GM04503 (cell line): Measurements from ENCODE around the gene JAK2.
"Not testable (repeated sequence)": the region's sequence is repeated elsewhere in the genome, so short reads cannot be mapped to it uniquely, and the experiment has no call there.

Experiments
- DNase-seq: peaks from one replicate; pipeline ENCODE4 v3.0.0-alpha.2; 2012; ENCODE audit warnings: low read depth

Gene JAK2

DNA sequence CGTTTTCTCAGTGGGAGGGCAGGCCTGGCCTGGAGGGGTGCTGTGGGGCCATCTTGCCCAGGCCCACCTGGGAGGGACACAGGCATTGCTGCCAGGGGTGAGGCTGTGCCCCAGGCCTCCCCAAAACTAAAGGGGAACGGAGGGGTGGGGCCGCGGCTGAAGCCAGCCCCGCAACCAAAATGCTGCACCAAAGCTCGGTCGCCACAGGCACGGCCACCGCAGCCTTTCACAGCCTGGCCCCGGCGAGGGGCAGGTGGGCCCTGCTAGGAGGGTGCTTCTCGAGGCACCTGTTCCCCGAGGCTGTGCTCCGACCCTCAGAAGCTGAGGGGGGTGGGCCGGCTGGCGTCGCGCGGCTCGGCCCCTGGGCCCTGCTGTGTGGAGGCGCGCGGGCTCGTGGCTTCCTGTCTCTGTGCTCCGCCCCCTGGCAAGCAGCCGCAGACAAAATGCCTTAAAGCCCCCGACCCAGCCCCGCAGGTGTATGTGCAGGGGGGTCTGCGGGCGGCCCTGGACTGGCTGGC, 57.6 kb downstream of the JAK2 start:
- no peak for DNase-seq

- DNase-seq = no peak
These were observed 58.3 kb downstream of the JAK2 start for GRCh38 chr9:5043381-5043780.

DNA sequence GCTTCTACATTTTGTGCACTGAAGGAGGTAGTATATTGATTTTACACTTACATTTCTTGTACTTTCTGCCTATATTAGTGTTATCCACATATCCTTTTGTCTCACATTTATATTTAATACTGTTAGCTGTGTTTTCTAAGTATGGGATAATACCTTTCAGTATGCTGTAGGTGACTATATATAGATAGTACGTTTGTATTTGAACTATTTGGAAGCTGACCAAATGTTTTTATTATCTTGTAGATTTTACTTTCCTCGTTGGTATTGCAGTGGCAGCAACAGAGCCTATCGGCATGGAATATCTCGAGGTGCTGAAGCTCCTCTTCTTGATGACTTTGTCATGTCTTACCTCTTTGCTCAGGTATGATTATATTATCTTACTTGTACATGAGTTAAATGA, 59.1 kb downstream of the JAK2 start:
- DNase-seq = no peak

DNA sequence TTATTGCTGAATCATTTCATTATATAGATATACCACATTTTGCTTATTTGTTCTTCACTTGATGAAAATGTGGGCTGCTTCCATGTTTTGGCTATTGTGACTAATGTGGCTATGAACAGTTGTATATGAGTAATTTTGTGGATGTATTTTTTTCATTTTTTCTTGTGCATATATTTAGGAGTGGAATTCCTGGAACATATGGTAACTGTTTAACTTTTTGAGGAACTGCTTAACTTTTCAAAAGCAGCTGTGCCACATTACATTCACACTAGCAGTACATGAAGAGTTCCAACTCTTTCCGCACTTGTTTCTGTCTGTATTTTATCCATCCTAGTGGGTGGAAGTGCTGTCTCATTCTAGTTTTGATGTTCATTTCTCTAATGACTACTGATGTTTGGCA, 67.8 kb downstream of the JAK2 start:
- no peak for DNase-seq

DNA sequence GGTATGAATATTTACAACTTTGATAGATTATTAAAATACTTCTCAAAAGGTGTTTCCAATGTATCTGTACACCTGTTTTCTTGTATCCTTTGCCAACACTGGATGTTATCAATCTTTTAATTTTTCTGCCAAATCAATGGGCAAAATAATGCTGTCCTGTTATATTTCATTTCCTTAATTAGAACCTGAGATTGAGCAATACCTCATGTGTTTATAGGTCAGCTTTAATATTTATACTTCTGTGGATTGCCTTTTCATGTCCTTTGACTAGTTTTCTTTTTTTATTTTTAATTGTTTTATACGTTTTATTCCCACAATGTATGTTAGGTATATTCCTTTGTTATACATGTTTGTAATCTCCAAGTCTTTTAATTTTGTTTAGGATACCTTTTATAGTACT, 77.6 kb downstream of the JAK2 start:
- DNase-seq = no peak

- no peak for DNase-seq
These were observed 87.8 kb downstream of the JAK2 start for GRCh38 chr9:5072871-5073270.

DNA sequence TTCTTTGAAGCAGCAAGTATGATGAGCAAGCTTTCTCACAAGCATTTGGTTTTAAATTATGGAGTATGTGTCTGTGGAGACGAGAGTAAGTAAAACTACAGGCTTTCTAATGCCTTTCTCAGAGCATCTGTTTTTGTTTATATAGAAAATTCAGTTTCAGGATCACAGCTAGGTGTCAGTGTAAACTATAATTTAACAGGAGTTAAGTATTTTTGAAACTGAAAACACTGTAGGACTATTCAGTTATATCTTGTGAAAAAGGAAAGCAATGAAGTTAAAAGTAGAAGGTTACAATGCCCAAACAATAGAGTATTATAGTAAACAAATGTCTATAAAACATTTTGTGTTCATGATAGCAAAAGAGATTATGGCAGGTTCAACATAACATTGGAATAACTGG, 88.6 kb downstream of the JAK2 start:
- no peak for DNase-seq

DNA sequence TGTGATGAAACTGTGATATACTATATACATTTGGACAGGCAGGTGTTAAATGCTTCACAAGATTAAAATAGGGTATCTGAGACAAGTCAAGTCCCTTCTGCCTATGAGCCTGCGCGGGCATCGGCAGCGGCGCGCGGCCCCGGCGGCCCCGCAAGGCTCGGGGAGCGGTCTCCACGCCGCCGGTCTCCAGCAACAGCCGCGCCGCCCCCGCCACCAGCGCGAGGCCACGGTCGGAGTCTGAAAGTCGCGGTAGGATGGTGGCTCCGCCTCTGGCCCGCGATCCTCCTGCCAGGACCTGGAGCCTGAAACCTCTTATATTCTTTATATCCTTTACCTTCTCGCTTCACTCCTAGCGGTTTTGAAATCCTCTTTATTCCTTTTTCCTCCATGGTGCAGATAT, 100.9 kb downstream of the JAK2 start:
- no peak for DNase-seq

GRCh38 chr9:5089737-5090136, 104.7 kb downstream of the JAK2 start:
- DNase-seq = no peak

GRCh38 chr9:5095795-5096194, 110.7 kb downstream of the JAK2 start:
- DNase-seq = no peak

- DNase-seq = no peak
These were observed 114.4 kb downstream of the JAK2 start for GRCh38 chr9:5099466-5099865.

DNA sequence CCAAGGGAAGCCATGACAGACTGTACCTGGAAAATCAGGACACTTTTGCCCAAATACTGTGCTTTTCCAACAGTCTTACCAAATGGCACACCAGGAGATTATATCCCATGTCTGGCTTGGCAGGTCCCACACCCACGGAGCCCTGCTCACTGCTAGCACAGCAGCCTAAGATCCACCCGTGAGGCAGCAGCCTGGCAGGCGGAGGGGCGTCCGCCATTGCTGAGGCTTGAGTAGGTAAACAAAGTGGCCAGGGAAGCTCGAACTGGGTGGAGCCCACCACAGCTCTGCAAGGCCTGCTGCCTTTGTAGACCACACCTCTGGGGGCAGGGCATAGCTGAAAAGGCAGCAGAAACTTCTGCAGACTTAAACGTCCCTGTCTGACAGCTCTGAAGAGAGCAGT, 116.1 kb downstream of the JAK2 start:
- not testable (repeated sequence) for DNase-seq

GRCh38 chr9:5106517-5106916, 121.4 kb downstream of the JAK2 start:
- not testable (repeated sequence) for DNase-seq

DNA sequence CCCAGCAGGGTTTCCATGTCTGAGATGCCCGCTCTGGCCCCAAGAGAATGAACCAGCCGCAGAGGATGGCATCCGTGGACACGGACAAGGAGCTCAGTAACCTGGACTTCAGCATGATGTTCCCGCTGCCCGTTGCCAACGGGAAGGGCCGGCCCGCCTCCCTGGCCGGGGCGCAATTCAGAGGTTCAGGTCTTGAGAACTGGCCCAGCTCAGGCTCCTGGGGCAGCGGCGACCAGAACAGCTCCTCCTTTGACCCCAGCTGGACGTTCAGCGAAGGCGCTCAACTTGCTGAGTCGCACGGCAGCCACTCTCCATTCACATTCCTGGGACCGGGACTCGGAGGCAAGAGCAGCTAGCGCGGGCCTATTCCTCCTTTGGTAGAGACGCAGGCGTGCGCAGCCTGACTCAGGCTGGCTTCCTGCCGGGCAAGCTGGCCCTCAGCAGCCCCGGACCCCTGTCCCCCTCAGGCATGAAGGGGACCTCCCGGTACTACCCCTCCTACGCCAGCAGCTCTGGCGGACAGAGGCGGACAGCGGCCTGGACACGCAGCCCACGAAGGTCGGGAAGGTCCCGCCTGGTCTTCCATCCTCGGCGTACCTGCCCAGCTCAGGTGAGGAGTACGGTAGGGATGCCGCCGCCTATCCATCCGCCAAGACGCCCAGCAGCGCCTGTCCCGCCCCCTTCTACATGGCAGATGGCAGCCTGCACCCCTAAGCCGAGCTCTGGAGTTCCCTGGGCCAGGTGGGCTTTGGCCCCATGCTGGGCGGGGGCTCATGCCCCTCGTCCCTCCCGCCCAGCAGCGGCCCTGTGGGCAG, 126.0 kb downstream of the JAK2 start:
- DNase-seq = no peak

- DNase-seq = no peak
These were observed 126.6 kb downstream of the JAK2 start for GRCh38 chr9:5111696-5112095.

- DNase-seq = no peak
These were observed 127.1 kb downstream of the JAK2 start for GRCh38 chr9:5112109-5112592.

DNA sequence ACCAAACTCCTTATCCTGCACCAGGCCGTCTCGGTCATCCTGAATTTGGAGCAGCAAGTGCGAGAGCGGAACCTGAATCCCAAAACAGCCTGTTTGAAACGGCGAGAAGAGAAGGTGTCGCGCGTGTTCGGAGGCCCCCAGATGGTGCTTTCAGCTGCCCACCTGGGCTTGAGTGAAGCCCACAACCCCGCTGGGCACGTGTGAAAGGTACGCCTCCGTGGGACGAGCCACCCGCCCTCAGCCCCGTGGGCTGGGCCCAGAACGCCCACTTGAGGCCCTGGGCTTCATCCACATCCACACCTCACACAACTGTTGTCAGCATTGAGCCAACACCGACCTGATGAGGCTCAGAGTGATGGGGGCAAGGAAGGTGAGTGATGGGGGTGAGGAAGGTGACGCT, 127.6 kb downstream of the JAK2 start:
- no peak for DNase-seq

- no peak for DNase-seq
These were observed 128.5 kb downstream of the JAK2 start for GRCh38 chr9:5113523-5113922.

DNA sequence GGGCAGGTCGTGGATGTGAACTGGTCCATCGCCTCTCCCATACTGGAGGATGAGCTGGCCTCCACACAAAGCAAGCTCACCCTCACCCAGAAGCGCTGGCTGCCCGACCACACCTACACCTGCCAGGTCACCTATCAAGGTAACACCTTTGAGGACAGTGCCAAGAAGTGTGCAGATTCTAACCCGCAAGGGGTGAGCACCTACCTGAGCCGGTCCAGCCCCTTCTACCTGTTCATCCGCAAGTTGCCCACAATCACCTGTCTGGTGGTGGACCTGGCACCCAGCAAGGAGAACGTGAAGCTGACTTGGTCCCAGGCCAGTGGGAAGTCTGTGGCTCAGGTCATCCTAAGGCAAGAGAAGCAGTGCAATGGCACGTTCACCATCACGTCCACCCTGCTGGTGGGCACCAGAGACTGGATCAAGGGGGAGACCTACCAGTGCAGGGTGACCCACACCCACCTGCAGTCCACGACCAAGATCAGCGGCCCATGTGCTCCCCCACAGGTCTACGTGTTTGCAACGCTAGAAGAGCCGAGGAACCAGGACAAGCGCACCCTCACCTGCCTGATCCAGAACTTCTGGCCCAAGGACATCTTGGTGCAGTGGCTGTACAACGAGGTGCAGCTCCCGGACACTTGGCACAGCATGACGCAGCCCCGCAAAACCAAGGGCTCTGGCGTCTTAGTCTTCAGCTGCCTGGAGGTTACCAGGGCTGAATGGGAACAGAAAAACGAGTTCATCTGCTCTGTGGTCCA, 129.1 kb downstream of the JAK2 start:
- no peak for DNase-seq

DNA sequence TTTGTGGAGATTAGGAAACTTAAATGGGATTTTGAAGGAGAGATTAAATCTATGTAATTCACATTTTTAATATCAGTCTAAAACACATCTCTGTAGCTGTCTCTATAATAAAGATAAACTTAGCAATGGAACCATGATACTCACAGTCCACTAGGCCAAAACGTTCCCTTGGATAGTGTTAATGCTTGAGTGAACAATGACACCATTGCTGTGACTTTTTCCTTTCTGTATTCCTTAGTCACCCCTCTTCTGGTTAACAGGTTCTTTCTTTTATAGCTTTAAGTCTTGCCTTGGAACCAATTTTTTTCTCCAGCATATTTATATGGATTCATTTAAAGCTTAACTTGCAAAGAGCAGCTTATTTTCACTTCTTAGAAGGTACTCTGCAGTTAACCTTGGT, 137.0 kb downstream of the JAK2 start:
- no peak for DNase-seq

DNA sequence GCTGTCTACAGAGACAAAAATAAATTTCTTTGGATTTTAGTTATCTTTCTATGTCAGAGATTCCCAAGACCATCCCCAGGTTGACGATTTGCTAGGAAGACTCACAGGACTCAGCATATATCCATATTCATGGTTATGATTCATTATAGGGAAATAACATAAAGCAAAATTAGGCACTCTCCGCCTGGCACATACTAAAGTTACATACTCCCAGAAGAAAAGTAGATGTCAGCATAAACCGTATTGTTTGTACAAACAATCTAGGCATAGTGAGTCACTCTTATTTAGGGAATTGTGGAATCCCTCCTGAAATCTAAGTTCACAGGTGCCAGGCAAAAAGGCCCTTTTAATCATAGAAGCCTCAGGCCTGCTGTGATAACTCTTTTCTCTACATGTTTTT, 137.4 kb downstream of the JAK2 start:
- no peak for DNase-seq

DNA sequence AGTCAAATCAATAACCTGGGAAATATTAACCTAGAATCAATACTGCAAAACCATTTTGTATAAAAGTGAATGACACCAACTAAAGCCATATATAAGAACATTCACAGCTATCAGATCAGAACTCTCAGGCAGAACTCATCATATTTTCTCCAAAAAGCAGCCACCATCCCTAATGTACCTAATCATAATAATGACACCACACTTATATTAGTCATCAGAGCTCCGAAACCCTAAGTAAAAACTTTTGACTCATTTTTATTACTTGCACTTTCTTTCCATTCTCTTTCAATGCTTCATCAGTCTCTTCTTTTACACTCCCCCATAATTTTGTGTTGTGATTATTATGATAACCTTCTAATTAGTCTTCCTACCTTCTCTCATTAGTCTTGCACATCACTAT, 155.1 kb downstream of the JAK2 start:
- no peak for DNase-seq

GRCh38 chr9:5144217-5144616, 159.1 kb downstream of the JAK2 start:
- DNase-seq = no peak
